Liver (tissue), 9 donors: ENCODE results near the gene SNRPB. TPM values are rescaled to one million over a fixed set of nuclear protein-coding genes. Genes with fewer than 3 reads are reported as not detected.

Experiments
- DNase-seq: peaks from one replicate; pipeline ENCODE4 v3.0.0-alpha.2; 2017; ENCODE audit warnings: low spot score
- H3K27ac ChIP-seq, 2 donors: one replicate each; pipeline ENCODE4 v1.7.0; 2013; ENCODE audit warnings: inconsistent platforms in 2 of 2, low read length in 2 of 2, control low read depth in 1 of 2, low read depth in 1 of 2, mild to moderate bottlenecking in 1 of 2
- H3K27me3 ChIP-seq, 4 donors: one replicate each; pipeline versions ENCODE4 v1.6.1 to v1.7.0; 2013; ENCODE audit warnings: low read length in 3 of 4, inconsistent platforms in 1 of 4, mild to moderate bottlenecking in 1 of 4, moderate library complexity in 1 of 4; ENCODE audit not compliant: control insufficient read depth in 4 of 4, insufficient read depth in 4 of 4
- H3K36me3 ChIP-seq, 4 donors: one replicate each; pipeline versions ENCODE4 v1.6.1 to v1.7.0; 2013; ENCODE audit warnings: low read length in 3 of 4, mild to moderate bottlenecking in 3 of 4, low read depth in 1 of 4, moderate library complexity in 1 of 4; ENCODE audit not compliant: control insufficient read depth in 4 of 4, insufficient read depth in 3 of 4
- H3K4me1 ChIP-seq, 4 donors: one replicate each; pipeline versions ENCODE4 v1.6.1 to v1.7.0; 2013; ENCODE audit warnings: low read length in 3 of 4, mild to moderate bottlenecking in 3 of 4, moderate library complexity in 1 of 4; ENCODE audit not compliant: control insufficient read depth in 4 of 4, insufficient read depth in 4 of 4
- H3K4me3 ChIP-seq, 3 donors: one replicate each; pipeline versions ENCODE4 v1.6.1 to v1.7.0; 2013; ENCODE audit warnings: low read length in 3 of 3, control low read depth in 1 of 3, low read depth in 1 of 3, mild to moderate bottlenecking in 1 of 3
- H3K9ac ChIP-seq, 2 donors: one replicate each; pipeline ENCODE4 v1.7.0; 2013; ENCODE audit warnings: low read length in 2 of 2, mild to moderate bottlenecking in 2 of 2, moderate library complexity in 2 of 2, control low read depth in 1 of 2, low read depth in 1 of 2
- H3K9me3 ChIP-seq, 4 donors: one replicate each; pipeline versions ENCODE4 v1.6.1 to v1.7.0; 2013; ENCODE audit warnings: low read length in 3 of 4; ENCODE audit not compliant: control insufficient read depth in 4 of 4
- EGR1 ChIP-seq, 2 donors: IDR thresholded peaks; 2 replicates each; pipeline ENCODE4 v1.6.1; 2016 to 2018; ENCODE audit warnings: antibody characterized with exemption in 2 of 2, low read depth in 2 of 2
- FOXA1 ChIP-seq: IDR thresholded peaks from 2 replicates; pipeline ENCODE4 v1.6.1; 2016; ENCODE audit warnings: antibody characterized with exemption
- FOXA2 ChIP-seq: IDR thresholded peaks from 2 replicates; pipeline ENCODE4 v1.6.1; 2016; ENCODE audit warnings: antibody characterized with exemption
- GABPA ChIP-seq, 2 donors: IDR thresholded peaks in 1 of 2; conservative IDR thresholded peaks in 1 of 2; 2 replicates each; pipeline ENCODE4 v1.6.1; 2016; ENCODE audit warnings: antibody characterized with exemption in 2 of 2, mild to moderate bottlenecking in 1 of 2, moderate library complexity in 1 of 2
- HNF4A ChIP-seq, 2 donors: conservative IDR thresholded peaks; 2 replicates each; pipeline ENCODE4 v1.6.1; 2016; ENCODE audit warnings: antibody characterized with exemption in 2 of 2, mild to moderate bottlenecking in 2 of 2
- HNF4G ChIP-seq: IDR thresholded peaks from 2 replicates; pipeline ENCODE4 v1.6.1; 2016; ENCODE audit warnings: antibody characterized with exemption
- JUND ChIP-seq, 2 donors: IDR thresholded peaks; 2 replicates each; pipeline ENCODE4 v1.6.1; 2016; ENCODE audit warnings: antibody characterized with exemption in 2 of 2
- NR2F2 ChIP-seq: IDR thresholded peaks from 2 replicates; pipeline ENCODE4 v1.6.1; 2016; ENCODE audit warnings: antibody characterized with exemption
- RAD21 ChIP-seq, 2 donors: IDR thresholded peaks; 2 replicates each; pipeline ENCODE4 v1.6.1; 2016; ENCODE audit warnings: antibody characterized with exemption in 2 of 2, mild to moderate bottlenecking in 2 of 2
- RXRA ChIP-seq, 2 donors: IDR thresholded peaks; 2 replicates each; pipeline ENCODE4 v1.6.1; 2017 to 2018; ENCODE audit warnings: antibody characterized with exemption in 2 of 2, mild to moderate bottlenecking in 1 of 2
- SP1 ChIP-seq: IDR thresholded peaks from 2 replicates; pipeline ENCODE4 v1.6.1; 2018; ENCODE audit warnings: antibody characterized with exemption, mild to moderate bottlenecking
- TAF1 ChIP-seq: conservative IDR thresholded peaks from 2 replicates; pipeline ENCODE4 v1.6.1; 2016; ENCODE audit warnings: antibody characterized with exemption, mild to moderate bottlenecking
- YY1 ChIP-seq: IDR thresholded peaks from 2 replicates; pipeline ENCODE4 v1.6.1; 2016; ENCODE audit warnings: antibody characterized with exemption, mild to moderate bottlenecking
- WGBS: extraction: QIAGEN DNeasy Blood & Tissue Kit; methylation state at CpG from one replicate; pipeline ENCODE4 v1.1.7; 2013; 5-methylcytosine and 5-hydroxymethylcytosine counted together
- polyA plus RNA-seq, 2 donors: library from polyadenylated mRNA; stranded (reverse) in 1 of 2; unstranded in 1 of 2; fragments of 200-250 nt in 1 of 2; fragments of >200 nt in 1 of 2; fragmentation: Nextera tagmentation in 1 of 2; extraction: Ambion mirVana in 1 of 2; gene quantifications; one replicate each; pipeline versions ENCODE4 v1.2.1 to v1.2.3, GENCODE V29; 2013 to 2015
- total RNA-seq, 2 donors: library from RNA; depleted of rRNA; stranded (reverse); fragments of >200 nt; gene quantifications; one replicate each; pipeline ENCODE4 v1.2.3, GENCODE V29; 2014
- TF ChIP-seq, protein P1 (sequence below): fragments of 150-350 bp; IDR thresholded peaks from 2 replicates; pipeline ENCODE4 v1.5.1; 2017; ENCODE audit warnings: improper control_type of control experiment, low read depth, low read length; ENCODE audit not compliant: missing input control
- TF ChIP-seq, protein P2 (sequence below): IDR thresholded peaks from 2 replicates; pipeline ENCODE4 v1.6.1; 2016; ENCODE audit warnings: antibody characterized with exemption
- TF ChIP-seq, protein P3 (sequence below): IDR thresholded peaks from 2 replicates; pipeline ENCODE4 v1.6.1; 2016; ENCODE audit warnings: antibody characterized with exemption
- TF ChIP-seq, protein P4 (sequence below): IDR thresholded peaks from 2 replicates; pipeline ENCODE4 v1.6.1; 2016; ENCODE audit warnings: antibody characterized with exemption
- TF ChIP-seq, protein P5 (sequence below): IDR thresholded peaks from 2 replicates; pipeline ENCODE4 v1.6.1; 2016; ENCODE audit warnings: antibody characterized with exemption, mild to moderate bottlenecking
- donor health status: healthy.
- donor health status: healthy.
- donor health status: healthy.
- donor health status: healthy.
- donor health status: healthy.

Gene SNRPB
- total and polyA plus RNA-seq, 4 donors, result 42.3 to 111 (median 72.6) TPM

DNA sequence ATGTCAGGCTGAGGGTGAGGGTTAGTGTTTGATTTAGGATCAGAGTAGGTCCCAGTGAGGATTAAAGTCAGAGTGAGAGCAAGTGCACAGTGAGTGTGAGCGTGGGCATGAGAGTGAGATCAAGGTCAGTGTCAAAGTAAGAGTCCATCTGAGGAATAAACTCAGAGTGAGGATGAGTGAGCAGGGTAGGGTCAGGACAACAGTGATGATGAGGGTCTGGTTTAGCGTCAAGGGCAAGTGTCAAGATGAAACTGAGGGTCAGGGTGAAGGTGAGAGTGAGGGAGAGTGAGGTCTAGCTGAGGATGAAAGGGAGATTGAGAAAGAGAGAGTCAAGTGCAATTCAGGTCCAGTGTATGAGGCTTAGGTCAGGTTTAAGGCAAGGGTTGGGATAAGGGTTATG lies 45.8 kb upstream of the SNRPB start:
- H3K9ac ChIP-seq, result no peak overlapping the region
- WGBS, result 78% methylated on average over 2 of the region's 2 CpGs
- no peaks in the 10 kb centered on the region for H3K4me1 ChIP-seq
- no peak for DNase-seq
- TF ChIP-seq NR2F2 (no peak), EGR1 (IDR thresholded peaks at IDR 0.05; ENCODE audit: low read depth in 2 of 2) (no peak), FOXA2 (no peak), JUND (IDR thresholded peaks at IDR 0.05) (no peak), SP1 (no peak), RAD21 (IDR thresholded peaks at IDR 0.05) (no peak), GABPA (IDR thresholded peaks at IDR 0.05 in 1 of 2, conservative IDR thresholded peaks at IDR 0.05 in 1 of 2) (no peak), RXRA (IDR thresholded peaks at IDR 0.05) (no peak), TAF1 (no peak), FOXA1 (no peak), HNF4G (no peak), HNF4A (conservative IDR thresholded peaks at IDR 0.05) (no peak), YY1 (no peak)
- TF ChIP-seq, protein P1, sequence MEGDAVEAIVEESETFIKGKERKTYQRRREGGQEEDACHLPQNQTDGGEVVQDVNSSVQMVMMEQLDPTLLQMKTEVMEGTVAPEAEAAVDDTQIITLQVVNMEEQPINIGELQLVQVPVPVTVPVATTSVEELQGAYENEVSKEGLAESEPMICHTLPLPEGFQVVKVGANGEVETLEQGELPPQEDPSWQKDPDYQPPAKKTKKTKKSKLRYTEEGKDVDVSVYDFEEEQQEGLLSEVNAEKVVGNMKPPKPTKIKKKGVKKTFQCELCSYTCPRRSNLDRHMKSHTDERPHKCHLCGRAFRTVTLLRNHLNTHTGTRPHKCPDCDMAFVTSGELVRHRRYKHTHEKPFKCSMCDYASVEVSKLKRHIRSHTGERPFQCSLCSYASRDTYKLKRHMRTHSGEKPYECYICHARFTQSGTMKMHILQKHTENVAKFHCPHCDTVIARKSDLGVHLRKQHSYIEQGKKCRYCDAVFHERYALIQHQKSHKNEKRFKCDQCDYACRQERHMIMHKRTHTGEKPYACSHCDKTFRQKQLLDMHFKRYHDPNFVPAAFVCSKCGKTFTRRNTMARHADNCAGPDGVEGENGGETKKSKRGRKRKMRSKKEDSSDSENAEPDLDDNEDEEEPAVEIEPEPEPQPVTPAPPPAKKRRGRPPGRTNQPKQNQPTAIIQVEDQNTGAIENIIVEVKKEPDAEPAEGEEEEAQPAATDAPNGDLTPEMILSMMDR, result no peak
- TF ChIP-seq, protein P2, sequence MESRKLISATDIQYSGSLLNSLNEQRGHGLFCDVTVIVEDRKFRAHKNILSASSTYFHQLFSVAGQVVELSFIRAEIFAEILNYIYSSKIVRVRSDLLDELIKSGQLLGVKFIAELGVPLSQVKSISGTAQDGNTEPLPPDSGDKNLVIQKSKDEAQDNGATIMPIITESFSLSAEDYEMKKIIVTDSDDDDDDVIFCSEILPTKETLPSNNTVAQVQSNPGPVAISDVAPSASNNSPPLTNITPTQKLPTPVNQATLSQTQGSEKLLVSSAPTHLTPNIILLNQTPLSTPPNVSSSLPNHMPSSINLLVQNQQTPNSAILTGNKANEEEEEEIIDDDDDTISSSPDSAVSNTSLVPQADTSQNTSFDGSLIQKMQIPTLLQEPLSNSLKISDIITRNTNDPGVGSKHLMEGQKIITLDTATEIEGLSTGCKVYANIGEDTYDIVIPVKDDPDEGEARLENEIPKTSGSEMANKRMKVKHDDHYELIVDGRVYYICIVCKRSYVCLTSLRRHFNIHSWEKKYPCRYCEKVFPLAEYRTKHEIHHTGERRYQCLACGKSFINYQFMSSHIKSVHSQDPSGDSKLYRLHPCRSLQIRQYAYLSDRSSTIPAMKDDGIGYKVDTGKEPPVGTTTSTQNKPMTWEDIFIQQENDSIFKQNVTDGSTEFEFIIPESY, result no peak
- TF ChIP-seq, protein P3, sequence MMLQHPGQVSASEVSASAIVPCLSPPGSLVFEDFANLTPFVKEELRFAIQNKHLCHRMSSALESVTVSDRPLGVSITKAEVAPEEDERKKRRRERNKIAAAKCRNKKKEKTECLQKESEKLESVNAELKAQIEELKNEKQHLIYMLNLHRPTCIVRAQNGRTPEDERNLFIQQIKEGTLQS, result no peak
- TF ChIP-seq, protein P4, sequence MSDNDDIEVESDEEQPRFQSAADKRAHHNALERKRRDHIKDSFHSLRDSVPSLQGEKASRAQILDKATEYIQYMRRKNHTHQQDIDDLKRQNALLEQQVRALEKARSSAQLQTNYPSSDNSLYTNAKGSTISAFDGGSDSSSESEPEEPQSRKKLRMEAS, result no peak
- TF ChIP-seq, protein P5, sequence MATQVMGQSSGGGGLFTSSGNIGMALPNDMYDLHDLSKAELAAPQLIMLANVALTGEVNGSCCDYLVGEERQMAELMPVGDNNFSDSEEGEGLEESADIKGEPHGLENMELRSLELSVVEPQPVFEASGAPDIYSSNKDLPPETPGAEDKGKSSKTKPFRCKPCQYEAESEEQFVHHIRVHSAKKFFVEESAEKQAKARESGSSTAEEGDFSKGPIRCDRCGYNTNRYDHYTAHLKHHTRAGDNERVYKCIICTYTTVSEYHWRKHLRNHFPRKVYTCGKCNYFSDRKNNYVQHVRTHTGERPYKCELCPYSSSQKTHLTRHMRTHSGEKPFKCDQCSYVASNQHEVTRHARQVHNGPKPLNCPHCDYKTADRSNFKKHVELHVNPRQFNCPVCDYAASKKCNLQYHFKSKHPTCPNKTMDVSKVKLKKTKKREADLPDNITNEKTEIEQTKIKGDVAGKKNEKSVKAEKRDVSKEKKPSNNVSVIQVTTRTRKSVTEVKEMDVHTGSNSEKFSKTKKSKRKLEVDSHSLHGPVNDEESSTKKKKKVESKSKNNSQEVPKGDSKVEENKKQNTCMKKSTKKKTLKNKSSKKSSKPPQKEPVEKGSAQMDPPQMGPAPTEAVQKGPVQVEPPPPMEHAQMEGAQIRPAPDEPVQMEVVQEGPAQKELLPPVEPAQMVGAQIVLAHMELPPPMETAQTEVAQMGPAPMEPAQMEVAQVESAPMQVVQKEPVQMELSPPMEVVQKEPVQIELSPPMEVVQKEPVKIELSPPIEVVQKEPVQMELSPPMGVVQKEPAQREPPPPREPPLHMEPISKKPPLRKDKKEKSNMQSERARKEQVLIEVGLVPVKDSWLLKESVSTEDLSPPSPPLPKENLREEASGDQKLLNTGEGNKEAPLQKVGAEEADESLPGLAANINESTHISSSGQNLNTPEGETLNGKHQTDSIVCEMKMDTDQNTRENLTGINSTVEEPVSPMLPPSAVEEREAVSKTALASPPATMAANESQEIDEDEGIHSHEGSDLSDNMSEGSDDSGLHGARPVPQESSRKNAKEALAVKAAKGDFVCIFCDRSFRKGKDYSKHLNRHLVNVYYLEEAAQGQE, result no peak
- no peaks in the 10 kb centered on the region for H3K9me3 ChIP-seq
- H3K36me3 ChIP-seq, result no peaks in the 10 kb centered on the region
- no peak overlapping the region for H3K4me3 ChIP-seq
- no peaks in the 10 kb centered on the region for H3K27me3 ChIP-seq
- no peak overlapping the region for H3K27ac ChIP-seq
